HG03139 (cell line): ENCODE data around the gene KCNC1.

ENCODE experiments used
- ATAC-seq: cut with Tn5 transposase; IDR thresholded peaks from one replicate; pipeline ENCODE4 v1.9.1; 2021; ENCODE audit not compliant: unreplicated experiment

KCNC1 gene

DNA sequence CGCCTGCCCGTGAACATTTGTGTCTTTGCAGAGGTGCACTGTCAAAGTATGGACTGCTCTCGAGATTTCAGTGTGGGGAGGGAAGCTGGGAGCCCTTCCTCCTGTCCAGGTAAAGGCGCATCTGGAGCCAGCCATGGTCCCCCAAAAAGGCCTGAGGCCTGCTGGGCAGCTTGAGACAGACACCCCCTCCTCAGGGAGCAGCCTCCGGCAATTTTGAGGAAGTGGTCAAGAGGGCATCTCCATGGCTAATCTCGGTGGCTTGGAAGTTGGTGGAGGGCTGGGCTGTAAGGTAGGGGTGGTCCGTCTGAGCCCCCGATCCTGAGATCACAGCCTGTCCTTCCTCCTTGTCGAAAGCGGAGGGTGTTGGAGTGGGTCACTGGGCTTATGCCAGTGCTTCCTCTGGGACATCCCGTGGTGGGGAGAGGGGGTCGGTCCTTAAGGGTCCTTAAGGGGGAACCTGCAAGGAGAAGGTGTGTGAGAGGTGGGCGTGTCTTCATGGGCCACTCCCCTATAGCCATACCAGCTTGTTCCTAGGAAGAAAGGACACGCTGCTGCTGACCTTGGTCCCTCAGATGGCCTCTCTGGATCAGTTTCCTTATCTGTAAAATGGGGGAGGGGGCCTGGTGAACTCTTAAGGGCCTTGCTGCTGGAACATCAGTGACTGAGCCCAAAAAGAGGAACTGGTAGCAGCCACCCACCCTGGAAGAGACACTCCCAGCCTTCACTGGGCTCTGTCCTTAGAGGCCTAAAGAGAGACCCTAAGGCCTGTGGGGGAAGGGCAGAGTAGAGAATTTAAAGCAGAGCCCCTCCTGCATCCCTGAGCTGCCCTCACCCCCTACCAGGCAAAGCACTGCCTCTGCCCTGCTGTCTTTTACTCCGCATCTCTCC is 2.6 kb downstream of the KCNC1 start:
- ATAC-seq = no peak

DNA sequence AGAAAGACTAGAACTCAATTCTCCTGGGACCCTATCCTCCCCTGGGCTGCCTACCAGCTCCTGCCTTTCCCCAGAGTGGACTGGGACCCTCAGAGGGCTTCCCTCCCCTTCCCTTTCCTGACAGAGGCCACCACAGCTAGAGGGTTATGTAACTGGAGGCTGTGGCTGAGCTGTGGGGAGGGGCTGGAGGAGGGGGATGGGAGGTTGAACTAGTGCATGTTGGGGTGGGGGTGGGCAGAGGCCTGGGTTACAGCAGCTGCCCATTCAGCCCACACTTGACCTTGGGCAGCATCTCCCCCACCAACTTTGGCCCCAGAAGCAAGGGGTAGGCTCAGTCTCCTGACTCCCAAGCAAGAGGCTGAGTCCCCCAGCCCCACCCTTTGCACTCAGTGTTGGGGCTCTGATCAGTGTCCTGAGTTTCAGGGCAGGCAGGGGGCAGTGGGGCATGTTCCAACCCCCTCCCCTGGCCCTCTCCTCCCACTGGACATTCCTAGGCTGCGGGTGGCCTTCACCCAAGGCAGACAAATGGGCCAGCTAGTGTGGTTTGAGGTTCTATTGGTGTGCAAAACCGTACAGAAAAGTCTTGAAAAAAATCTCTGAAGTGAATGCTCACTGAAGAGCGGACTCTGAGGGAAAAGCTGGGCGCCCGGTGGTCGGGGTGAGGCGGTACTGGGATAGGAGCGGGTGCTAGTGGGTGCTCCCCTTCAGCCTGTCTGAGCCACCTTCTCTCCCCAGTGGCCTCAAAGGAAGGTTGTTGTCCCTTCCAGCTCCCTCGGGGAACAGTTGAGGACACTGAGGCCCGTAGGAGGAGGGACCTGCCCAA is 3.8 kb downstream of the KCNC1 start:
- no peak for ATAC-seq

DNA sequence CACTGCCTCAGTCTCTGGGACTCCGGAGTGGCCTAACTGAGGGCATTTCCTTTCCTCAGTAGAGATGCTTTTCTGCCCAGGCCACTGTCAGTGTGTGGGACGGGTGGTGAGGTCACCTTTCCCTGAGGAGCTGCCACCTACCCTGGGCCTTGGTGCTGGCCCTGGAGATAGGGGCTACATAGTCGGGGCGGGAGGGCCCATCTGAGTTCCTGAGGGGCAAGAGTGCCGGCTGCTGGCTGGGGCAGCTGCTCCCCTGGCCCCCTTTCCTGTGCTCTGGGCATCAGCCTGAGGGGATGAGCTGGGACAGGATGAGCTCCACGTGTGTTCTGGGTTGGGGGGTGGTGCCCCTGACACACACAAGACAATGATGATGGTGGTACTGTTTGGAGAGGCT is 5.4 kb downstream of the KCNC1 start:
- ATAC-seq = no peak

DNA sequence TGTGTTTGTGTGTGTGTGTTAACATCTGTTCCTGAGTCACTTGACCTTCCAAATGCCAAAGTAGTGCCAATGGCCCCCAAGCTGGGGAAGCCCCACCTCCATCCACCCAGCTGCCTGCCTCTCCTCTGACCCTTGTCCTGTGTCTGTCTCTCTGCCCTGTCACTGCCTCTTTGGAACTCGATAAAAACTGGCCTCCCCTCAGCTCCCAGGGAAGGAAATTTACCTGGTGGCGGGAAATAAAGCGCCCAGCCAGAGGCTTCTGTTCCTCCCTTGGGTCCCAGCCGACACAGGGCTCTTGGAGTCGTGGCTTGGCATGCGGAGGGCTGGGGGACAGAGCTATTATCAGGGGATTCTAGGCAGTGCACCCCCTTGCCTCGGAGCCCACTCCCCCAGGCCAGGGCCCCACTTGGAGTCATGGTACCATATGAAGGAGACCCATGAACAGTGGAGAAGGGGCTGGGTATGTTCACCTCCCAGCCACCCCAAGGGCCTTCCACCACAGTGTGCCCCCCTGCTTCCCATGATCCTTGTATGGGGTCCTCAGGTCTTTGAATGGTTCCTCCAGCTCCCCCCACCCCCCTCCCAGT is 6.2 kb downstream of the KCNC1 start:
- no peak for ATAC-seq

DNA sequence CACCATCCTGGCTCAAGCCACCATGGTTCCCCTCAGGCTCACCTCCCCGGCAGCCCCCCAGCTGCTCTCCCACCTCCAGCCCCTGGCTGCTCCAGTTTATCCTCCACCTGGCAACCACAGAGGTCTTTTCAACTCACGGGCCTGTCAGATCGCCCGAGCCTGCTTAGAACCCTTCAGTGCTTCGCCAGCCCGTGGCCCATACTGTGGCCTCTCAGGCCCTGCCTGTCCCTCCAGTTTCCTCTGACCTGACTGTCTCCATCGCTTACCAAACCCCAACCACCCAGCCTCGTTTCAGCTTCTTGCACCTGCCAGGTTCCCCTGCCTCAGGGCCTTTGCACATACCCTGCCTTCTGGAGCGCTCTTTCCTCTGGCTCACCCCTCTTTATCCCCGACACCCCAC is 6.9 kb downstream of the KCNC1 start:
- no peak for ATAC-seq

DNA sequence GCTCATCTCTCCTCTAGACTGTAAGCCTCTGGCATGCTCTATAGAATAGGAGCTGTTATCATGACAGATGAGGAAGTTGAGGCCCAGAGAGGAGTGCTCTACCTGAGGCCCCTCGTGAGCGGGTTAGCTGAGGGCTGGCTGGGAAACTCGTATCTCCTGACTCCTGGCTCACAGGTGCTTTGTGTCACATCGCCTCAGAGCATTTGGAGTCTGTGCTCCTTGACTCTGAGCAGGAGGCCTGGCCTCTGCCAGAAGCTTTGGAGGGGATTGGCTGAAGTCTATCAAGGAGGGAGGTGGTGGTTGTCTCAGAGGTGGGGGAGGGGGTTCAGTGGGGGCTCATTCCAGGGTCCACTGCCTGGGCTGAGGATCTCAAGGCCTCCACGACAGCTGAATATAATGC is 7.4 kb downstream of the KCNC1 start:
- no peak for ATAC-seq

DNA sequence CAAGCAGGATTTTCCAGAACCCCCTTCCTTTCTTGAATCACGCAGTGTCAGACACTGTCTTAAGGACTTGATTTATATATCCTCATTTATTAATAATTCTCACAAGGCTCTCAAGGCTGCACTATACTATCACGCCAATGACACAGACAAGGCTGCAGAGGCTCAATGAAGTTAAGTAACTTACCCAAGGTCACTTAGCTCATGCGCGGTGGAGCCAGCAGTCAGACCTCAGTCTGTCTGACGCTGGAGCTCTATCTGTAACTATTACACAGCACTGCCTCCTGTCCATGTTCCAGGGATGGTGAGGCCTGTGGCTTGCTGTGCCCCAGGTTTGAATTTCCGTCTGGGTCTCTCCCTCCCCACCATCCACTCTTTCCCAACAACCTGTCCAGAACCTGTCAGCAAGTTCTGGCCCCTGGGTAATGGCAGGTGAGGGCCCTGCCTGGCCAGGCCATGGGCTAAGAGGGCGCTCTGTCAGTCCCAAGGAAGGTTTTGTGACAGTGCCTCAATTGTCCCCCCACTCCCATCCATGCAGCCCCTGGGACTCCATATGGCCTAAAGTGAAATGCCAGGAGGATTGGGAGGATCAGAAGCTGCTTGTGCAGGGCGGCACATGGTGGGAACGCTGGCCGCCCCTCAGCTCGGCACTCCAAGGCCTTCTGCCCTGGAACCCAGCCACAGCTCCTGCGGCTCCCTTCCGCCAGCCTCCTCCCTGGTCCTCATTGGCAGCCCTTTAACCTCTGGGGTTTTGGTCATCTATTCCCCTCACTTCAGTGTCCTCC is 8.6 kb downstream of the KCNC1 start:
- ATAC-seq = no peak

DNA sequence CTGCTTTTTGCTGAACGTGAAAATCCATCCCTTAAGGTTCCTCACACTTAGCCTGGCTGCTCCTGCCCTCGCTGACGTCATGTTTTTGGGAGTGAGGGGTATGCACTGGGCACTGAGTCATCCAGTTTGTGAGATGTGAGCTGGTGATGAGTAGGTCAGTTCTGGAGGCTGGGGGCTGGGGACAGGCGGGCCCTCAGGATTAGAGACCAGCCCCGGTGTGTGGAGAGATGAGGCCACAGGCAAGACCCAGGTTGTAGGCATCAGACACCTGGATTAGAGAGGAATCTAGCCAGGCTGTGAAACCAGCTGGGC is 9.2 kb downstream of the KCNC1 start:
- no peak for ATAC-seq

DNA sequence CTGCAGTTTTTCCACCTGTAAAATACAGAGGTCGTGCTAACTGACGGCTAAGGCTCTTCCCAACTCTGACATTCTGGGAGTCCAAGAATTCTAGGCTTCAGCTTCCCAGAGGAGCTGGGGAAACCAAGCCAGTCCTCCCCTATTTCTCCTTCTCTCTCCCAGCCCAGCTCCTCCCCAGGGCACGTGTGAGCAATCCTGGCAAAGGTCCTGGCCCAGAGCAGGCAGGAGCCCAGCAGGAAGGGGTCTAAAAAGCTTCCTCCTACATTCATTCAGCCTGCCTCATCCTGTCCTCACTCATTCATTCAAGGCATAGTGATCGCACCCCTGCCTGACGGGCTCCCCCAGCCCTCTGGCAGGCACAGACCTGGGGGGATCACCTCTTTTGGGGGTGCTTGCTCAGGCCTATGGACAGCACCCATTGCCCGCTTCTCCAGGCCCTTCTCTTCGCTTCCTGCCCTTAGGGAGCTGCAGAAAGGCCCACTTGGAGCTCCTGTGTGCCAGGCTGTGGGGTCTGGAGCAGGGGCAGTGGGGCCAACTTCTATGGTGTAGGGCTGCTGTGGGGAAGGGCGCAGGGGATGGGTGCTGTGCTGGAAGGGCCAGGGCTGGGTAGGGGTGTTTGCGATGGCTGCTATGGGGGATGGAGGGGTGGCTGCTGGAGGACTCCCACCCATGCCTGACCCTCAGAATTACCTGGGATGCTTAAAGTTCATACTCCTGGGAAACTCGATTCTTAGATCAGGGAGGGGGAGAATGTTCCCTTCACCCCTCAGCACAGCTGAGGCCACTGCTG is 9.8 kb downstream of the KCNC1 start:
- no peak for ATAC-seq

DNA sequence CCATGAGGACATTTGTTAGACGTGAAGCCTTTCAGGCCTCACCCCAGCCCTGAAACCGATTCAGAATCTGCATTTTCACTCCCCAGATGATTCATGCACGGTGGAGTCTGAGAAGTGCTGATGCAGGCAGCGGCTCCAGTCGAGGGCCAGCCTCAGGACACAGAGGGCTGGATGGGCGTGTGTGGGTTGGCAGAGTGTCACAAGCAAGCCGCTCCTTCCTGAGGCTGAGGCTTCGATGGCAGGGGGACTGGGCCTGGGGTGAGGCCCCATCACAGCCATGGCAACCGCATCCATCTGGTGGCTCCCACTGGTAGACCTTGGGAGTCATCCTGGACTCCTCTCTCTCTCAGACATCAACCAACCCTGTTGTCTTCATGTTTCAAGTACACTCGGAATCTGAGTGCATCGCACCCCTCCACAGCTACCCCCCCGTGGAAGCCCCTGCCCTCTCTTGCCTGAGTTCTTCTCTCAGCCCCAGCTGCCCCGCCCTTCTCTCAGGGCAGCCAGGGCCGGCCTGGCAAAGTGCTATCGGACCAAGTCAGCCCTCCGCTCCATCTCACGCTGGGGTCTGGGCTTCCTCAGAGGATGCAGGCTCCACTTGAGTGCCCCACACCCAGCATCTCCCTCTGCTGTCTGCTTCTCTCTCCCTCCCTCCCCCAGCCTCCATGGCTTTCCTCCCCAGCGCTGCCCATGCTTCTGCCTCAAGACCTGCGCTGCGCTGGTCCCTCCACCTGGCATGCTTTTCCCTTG is 10.6 kb downstream of the KCNC1 start:
- ATAC-seq = no peak

DNA sequence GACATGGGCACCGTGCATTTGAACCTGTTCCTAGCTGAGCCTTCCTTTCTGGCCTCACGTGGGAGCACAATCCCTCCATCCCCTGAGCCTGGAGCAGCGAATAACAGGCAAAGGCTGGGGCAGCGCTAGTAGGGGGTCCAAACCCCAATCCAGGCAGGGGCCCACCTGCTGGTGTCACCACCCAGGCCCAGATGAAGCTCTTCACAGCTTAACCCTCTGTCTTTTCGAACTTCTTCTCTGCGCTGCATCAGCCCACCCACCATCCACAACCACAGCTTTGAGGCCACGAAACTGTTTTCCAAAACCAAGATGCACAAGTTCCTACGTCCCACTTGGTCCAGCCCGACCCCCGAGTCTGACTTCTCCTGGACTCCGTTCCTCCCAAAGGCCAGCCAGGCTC is 11.5 kb downstream of the KCNC1 start:
- ATAC-seq = no peak

DNA sequence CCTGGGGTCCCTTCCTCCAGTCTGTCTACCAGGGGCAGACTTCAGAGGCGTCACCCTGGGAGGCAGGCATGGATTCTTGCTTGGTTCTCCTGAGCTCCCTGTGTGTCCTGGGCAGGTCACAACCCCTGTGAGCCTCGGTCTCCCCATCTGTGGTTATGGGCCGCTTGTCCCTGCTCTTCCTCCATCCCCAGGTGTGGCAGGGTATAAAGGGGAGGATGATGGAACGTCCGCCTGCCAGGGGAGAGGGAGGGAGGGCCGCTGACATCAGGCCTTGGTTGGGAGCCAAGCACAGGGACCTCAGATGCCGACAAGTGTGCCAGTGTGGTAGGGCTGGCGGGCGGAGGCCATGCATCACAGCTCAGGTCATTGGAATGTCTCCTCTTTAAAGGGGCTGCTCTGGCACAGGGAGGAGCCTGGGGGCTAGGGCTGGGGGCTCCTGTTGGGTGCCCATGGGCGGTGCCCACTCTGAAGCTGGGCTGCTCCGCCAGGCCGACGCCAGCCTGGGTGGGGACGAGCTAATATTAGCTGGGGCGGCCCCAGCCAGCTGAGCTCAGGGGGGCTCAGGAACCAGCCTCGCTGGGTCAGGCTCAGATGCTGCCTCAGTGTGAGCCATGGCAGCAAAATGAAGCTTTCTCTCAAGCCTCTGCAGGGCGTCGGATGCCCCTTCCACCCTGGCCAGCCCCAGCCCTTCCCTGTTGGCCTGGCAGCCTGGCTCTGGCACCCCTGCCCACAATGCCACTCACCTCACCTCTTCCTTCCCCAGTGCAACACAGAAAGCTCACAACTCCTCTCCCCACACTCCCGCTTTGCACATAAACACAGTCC is 12.8 kb downstream of the KCNC1 start:
- no peak for ATAC-seq

DNA sequence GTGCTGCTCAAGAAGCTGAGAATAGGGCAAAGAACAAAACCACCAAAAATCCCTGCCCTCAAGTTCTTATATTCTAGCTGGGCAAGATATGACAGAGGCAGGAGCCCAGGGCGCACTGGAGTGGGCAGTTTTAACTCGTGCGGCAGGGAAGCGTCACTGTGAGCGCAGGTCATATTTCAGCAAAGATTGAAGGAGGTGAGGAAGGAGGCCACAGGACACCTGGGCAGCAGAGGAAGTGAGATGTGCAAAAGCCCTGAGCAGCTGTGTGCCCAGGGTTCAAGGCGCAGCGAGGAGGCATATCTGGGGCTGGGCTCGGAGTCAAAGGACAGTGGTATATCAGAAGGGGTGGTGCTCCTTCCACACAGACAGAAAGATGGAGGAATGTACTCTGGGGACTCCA is 13.5 kb downstream of the KCNC1 start:
- no peak for ATAC-seq

DNA sequence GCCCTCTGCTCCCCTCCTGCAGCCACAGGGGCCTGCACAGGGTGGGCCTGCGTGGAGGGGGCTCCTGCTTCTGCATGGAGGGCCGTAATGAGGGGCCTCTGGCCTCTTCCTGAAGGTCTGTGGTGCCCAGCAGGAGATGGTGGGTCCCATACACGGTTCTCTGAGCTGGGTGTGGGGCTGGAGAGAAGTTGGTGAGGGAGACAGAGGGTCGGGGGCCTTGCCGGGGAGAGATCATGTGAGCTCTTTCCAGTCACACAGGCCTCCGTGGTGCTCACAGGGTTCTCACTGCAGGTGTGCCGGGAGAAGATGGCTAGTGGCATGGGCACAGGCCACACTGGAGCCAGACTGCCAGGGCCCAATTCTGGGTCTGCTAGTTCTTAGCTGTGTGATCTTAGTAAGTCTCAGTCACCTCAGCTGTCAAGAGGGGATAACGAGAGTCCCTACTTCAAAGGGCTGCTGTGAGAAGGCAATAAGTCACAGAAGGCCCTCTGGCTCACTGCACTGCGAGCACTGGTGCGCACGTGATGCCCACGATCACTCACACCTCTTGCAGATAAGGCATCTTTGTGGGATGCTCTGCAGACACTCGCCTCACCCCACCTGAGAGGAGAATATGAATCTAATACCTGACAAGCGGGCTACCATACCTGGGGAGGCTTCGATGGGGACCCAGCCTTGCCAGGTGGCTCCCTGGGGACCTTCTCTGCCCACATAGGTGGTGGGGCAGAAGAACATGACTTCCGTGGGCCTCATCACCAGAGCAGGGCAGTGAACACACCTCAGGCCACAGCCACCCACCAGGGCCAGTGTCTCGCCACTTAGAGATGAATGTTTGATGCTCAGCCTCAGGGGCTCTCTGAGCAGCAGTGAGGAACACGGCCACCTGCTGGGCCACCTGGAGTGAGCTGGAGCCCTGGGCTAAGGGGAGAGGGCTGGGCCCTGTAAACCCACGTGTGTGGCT is 14.5 kb downstream of the KCNC1 start:
- no peak for ATAC-seq

DNA sequence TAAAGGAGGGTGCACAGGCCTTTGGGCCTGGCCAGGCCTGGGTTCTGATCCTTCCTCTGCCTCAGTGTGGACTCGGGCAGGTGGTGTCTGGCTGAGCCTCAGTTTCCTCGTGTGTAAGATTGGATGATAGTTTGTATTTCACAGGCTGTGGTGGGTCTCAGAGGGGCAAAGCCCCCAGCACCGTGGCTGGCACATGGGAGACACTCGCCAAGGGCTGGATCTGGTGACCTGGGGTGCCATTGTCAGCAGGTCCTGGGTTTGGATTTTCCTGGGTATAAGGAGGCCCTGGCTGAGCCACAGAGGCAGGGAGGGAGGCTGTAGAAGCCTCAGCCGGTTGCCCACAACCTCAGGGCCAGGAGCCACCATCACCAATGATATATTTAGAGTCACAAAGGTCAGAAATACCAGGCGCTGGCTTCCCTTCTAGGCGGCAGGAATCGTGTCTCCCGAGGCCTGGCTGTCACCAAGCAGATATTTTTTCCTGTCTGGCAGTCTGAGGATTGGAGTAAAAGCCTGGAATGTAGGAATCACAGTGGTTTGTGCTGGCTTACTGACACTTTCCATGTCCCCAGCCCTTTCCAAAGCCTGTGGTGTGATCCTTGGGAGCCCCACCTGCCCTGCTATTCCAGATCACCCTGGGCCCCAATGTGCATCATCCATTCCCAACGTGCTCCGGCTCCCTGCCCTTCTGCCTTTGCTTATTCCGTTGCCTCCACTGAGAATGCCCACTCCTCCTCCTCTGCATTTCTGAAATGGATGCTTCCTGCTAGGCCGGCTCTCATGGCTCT is 15.6 kb downstream of the KCNC1 start:
- ATAC-seq = no peak

DNA sequence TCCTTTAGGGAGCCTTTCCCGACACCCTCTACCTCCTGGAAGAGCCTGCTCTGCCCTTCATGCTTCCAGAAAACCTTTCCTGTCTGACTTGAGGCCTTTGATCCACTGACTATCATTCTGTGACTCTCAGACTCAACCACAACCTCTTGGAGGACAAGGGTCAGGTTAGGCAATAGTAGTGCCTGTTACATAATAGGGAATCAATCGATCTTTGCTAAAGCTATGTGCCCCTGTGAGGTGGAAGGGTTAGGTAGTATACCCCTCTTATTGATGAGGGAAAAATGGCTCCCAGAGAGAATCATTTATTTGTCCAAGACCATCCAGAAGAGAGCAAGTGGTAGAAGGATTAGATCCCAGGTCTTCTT is 16.2 kb downstream of the KCNC1 start:
- ATAC-seq = no peak

DNA sequence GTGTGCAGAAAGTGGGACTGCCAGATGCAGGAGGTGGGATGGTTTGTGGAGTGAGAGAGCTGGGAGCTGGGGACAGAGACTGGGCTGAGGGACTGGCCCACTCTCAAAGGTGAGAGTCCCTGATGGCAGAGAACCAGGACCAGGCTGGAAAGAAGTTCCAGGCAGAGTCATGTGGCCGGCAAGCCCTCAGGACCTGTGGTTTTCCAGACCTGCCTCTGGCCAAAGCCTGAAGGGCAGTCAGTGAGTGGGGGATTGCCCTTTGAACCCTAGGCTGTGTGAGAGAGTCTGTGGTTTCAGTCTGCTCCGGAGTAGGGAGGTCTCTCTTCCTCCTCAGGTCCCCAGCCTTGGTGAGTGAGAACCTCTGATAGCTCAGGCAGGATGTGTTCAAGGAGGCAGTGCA is 17.0 kb downstream of the KCNC1 start:
- ATAC-seq = no peak
